A549 treated with CpdA at 1 μM for 4 hours (cell line): ENCODE results near the gene RETREG2. TPM values are rescaled to one million over a fixed set of nuclear protein-coding genes. Genes with fewer than 3 reads are reported as not detected.

Experiments used
- total RNA-seq: library from RNA; stranded (reverse); fragments of 200-300 nt; extraction: Qiagen RNA extraction; gene quantifications from 5 replicates; pipeline ENCODE4 v1.2.3, GENCODE V29; 2022; ENCODE audit warnings: low read depth

The RETREG2 gene
- total RNA-seq: 63.3 to 90.6 TPM (median 87.4 TPM) in 5 replicates

GRCh38 chr2:219177552-219178376, at the start of gene RETREG2:
Gene RETREG2, plus strand, starts transcription at chr2:219178275. Its CDS starts 78 bp downstream, at chr2:219178353.

GRCh38 chr2:219160186-219161017, 17.7 kb upstream of the RETREG2 start, which contains the start of gene NHEJ1:
Gene NHEJ1, minus strand, starts transcription at chr2:219160815. Its CDS starts 2,453 bp downstream, at chr2:219158362.

DNA sequence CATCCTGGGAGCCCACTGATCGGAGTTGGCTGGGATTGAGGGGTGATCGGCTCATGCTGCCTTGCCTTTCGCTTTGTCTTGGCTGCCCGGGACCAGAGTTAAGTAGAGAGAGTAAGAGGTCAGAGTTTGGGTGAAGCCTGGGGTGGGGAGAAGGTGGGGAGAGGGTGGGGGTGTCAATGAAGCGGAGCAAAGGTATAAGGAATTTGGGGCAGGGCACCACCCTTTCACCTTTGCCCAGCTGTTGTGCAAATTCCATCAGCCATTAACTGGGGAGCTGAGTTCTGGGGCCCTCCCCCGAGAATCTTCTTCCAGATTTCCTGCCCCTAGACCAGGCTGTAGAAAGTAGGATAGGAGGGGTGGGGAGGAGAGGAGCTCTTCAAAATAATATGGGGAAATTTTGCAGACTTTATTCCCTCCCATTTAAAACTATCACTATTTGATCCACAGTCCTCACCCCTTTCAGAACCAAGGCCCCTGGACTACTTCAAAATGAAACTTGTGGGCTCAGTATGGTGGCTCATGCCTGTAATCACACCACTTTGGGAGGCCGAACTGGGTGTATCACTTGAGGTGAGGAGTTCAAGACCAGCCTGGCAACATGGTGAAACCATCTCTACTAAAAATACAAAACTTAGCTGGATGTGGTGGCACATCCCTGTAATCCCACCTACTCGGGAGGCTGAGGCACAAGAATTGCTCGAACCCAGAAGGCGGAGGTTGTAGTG, 8.0 kb upstream of the RETREG2 start, which contains the start of gene SLC23A3:
Gene SLC23A3 (minus strand): TSS at position 100 of the 725 bp plus-strand sequence. CDS start 45 bp downstream, at position 55.

DNA sequence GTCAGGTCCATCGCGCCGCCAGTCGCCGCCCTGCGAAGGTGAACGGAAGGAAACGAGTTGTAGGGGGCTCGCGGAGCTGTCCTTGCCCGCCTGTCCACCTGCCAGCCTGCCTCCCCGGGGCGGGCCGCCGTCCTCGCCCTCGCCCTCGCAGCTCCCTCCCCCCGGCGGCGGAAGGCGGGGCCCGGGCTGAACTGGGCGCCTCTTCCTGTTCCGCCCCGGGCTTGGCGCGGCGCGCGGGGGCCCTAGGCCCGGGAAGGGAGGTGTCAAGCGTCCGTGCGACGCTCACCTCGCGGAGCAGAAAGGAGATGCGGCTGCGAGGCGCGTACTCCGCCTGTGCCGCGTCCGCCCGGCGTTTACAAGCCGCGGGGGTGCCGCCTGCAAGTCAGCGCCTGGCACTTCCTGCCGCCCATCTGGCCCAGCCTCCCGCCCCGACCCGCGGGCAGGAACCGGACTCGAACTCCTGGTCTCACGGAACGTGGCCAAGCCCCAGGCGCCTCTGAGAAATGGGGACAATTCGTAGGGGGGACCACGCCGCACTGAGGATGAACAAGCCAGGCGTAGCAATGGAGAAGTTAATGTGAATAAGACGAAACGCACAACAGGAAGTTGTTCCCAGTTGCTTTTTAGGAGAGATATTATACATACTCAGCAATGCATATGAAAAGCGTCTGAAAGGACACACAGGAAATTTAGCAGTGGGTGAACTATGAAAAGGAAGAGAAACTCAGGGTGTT, 1.1 kb upstream of the RETREG2 start, which contains the start of gene CNPPD1:
Gene CNPPD1 (minus strand): TSS at position 108 of the 734 bp plus-strand sequence. CDS start 97 bp downstream, at position 11.

DNA sequence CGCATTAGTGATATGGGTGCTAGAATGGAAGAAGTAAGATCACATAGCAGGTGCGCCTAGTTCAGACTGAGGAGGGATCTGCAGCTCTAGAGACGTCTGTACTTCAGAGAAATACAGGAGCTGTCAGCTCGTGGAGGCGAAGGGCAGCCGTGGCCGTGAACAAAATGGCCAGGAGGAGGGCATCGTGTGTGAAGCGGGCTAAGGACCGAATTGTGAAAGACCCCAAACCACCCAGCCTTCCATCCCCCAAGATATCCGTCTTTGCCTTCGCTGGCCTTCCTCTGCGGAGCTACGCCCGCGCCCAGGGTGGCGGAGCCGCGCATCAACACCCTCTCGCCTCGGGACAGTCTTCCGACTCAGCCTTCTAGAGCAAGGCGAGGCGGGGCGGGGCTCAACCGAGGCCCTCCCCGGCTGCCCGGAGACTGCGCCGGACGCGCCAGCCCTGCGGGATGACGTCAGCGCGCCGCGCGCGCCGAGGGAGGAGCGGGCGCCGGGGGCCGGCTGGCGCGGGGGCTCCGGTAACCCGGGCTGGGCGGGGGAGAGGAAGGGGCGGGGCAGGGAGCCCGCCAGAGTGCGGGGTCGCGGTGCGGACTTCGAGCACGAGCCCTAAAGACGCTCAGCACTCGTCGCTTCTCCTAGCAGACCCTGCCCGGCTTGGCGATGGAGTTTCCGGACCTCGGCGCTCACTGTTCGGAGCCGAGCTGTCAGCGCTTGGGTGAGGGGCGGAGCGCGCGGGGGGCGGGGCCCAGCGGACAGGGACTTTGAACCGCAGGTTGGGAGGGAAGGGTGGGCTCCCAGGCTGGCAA, 28.5 kb downstream of the RETREG2 start, which contains the start of gene ZFAND2B:
Gene ZFAND2B (plus strand): TSS at position 455 of the 806 bp plus-strand sequence. CDS start 206 bp downstream, at position 661.

DNA sequence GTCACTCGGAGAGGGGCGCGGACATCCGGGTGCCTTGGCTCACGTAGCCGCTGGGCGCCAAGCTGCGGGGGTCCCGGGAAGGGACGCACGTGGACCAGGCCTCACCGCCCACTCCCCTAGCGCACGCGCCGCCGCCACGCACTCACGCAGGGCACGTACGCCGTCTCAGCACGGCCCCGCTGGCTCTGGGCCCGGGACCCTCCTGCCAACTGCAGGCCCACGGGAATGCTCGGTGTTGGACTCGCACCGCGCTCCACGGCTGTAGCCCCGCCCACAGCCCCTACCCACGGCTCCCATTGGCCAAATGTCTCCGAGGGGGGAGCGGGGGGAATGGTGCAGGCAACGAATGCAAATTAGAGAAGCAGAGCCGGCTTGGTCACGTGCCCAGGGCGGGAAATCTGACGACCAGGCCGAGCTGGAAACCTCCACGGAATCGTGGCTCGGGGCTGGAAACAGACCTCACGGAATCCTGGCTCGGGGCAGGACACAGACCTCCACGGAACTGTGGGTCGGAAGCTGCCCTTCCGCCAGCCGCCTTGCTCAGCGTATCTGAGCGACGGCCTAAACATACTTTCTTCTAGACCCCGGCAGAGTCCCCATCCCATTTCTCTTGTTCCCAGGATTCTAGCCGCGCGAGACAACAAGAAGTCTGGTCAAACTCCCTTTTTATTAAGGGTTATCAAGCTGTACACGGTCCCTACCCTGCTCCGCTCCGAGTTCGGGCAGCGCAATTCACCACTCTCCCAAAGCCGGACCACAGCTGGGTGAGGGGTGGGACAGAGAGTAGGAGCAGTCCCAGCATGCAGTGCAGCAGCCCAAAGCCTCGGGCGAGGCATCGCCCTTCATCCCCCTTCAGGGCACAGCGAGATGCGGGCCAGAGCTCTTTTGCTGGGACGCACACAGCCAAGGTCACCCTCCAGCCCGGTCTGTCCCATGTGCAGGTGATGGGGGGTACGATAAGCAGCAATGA, 40.9 kb downstream of the RETREG2 start, which contains the start of gene ABCB6:
Gene ABCB6 (minus strand): TSS at position 227 of the 970 bp plus-strand sequence. CDS start 285 bp downstream, outside the sequence.

DNA sequence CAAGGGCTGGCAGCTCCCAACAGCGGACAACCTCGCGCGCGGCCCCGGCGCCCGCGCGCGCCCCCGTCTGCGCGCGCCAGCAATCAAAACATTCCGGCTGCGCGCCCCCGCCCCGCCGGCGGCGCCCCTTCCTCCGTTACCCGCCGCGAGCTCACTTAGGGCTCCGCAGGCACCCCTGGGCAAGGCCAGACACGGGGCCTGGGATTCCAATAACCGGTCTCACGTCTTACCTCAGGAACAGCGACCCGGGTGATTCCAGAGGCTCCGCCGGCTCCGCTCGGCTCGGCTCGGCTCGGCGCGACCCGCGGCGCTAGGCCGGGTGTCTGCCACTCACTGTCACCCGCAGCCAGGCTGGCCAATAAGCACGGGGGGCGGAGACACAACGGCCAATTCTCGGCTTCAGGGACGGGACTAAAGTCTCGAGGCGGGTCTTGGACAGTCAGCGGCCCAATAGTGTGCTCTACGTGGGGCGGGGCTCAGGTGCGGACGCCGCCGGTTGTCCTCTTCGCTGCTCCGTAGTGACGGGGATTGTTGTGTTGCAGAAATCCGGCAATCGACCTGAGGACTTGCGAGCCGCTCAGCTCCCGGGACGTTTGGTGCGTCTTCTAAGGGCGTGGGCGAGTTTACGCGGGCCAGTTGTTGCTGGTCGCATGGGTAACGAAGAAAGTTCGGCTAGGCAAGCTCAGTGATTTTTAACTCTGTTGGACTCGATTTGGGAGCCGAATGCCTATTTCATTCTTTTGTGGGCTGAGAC, 51.4 kb downstream of the RETREG2 start, which contains the start of the genes ANKZF1 and ATG9A:
Gene ANKZF1 (plus strand): TSS at position 502 of the 754 bp plus-strand sequence. CDS start 452 bp downstream, outside the sequence.
Gene ATG9A (minus strand): TSS at position 332 of the 754 bp plus-strand sequence. CDS start 1,612 bp downstream, outside the sequence.

Other genes with a start within 250 kb of the RETREG2 start
- 0.89 to 3.2 TPM (median 2.2 TPM) in 5 replicates for gene CDK5R2, start 218.6 kb upstream of the RETREG2 start, total RNA-seq
- gene FEV, start 193.1 kb upstream of the RETREG2 start, total RNA-seq: 0.08 TPM in 1 of 5 replicates, not detected in the others
- 0.44 TPM in 1 of 5 replicates, not detected in the others for gene CRYBA2, start 184.9 kb upstream of the RETREG2 start, total RNA-seq
- gene CFAP65, start 136.8 kb upstream of the RETREG2 start, total RNA-seq: 0.10 to 0.34 TPM (median 0.14 TPM) in 5 replicates
- 0.09 to 0.21 TPM (median 0.13 TPM) in 4 of 5 replicates, not detected in the other for gene IHH, start 117.4 kb upstream of the RETREG2 start, total RNA-seq
- 14.2 to 17.9 TPM (median 15.0 TPM) in 5 replicates for gene NHEJ1, start 17.5 kb upstream of the RETREG2 start, total RNA-seq
- gene SLC23A3, start 8.2 kb upstream of the RETREG2 start, total RNA-seq: 0.37 to 0.72 TPM (median 0.44 TPM) in 5 replicates
- 35.6 to 47.6 TPM (median 44.4 TPM) in 5 replicates for gene CNPPD1, start 1.4 kb upstream of the RETREG2 start, total RNA-seq
- 17.9 to 24.2 TPM (median 22.6 TPM) in 5 replicates for gene ZFAND2B, start 28.5 kb downstream of the RETREG2 start, total RNA-seq
- gene ABCB6, start 40.7 kb downstream of the RETREG2 start, total RNA-seq: 22.7 to 35.5 TPM (median 32.1 TPM) in 5 replicates
- 42.0 to 54.7 TPM (median 49.5 TPM) in 5 replicates for gene ATG9A, start 51.4 kb downstream of the RETREG2 start, total RNA-seq
- 16.9 to 25.9 TPM (median 21.0 TPM) in 5 replicates for gene ANKZF1, start 51.5 kb downstream of the RETREG2 start, total RNA-seq
- gene GLB1L, start 67.2 kb downstream of the RETREG2 start, total RNA-seq: 5.6 to 10.6 TPM (median 6.3 TPM) in 5 replicates
- 25.4 to 29.7 TPM (median 28.2 TPM) in 5 replicates for gene STK16, start 67.2 kb downstream of the RETREG2 start, total RNA-seq
- 0.23 to 0.57 TPM (median 0.27 TPM) in 5 replicates for gene TUBA4B, start 75.0 kb downstream of the RETREG2 start, total RNA-seq
- 378 to 475 TPM (median 406 TPM) in 5 replicates for gene TUBA4A, start 75.6 kb downstream of the RETREG2 start, total RNA-seq
- gene DNAJB2, start 101.1 kb downstream of the RETREG2 start, total RNA-seq: 40.9 to 60.5 TPM (median 51.9 TPM) in 5 replicates
- 0.86 to 2.1 TPM (median 0.92 TPM) in 5 replicates for gene PTPRN, start 131.1 kb downstream of the RETREG2 start, total RNA-seq
- not detected in 5 replicates for gene RESP18, start 154.5 kb downstream of the RETREG2 start, total RNA-seq
- 52.1 to 66.4 TPM (median 56.1 TPM) in 5 replicates for gene DNPEP, start 209.6 kb downstream of the RETREG2 start, total RNA-seq
- 0.05 to 0.17 TPM in 2 of 5 replicates, not detected in the others for gene DES, start 240.1 kb downstream of the RETREG2 start, total RNA-seq